OCI-LY7 (cell line): ENCODE data around the gene EPHA3. TPM values are rescaled to one million over a fixed set of nuclear protein-coding genes. Genes with fewer than 3 reads are reported as not detected.

Experiments used
- BruUV-seq: library from RNA; stranded (reverse); fragments of 400-500 nt; replicated peaks from 2 replicates; lab custom pipeline; 2021; lab: Mats Ljungman, UMichigan
- CTCF ChIA-PET: fragments of 300-600 bp; sonication (Branson Sonifier 250); formaldehyde crosslinking; loops from one replicate; lab custom pipeline; 2022; ENCODE audit warnings: antibody characterized with exemption; ENCODE audit not compliant: unreplicated experiment; lab: Charles Lee
- POLR2A ChIA-PET: fragments of 300-600 bp; sonication (Branson Sonifier 250); formaldehyde crosslinking; loops from one replicate; lab custom pipeline; 2022; ENCODE audit warnings: antibody characterized with exemption; lab: Charles Lee
- DNase-seq: peaks from one replicate; pipeline ENCODE4 v3.0.0-alpha.2; 2015; ENCODE audit warnings: low spot score
- H2AFZ ChIP-seq: fragments of 200-600 bp; sonication (generic), shearing (Covaris generic); 2 replicates; pipeline ENCODE4 v1.6.1; 2014; ENCODE audit warnings: mild to moderate bottlenecking, antibody characterized with exemption, low read length, moderate library complexity
- H3K27ac ChIP-seq: fragments of 200-600 bp; sonication (generic); 2 replicates; pipeline ENCODE4 v1.5.1; 2014; ENCODE audit warnings: mixed run types, low read depth, mild to moderate bottlenecking, moderate library complexity, low read length, inconsistent platforms; ENCODE audit not compliant: poor library complexity, severe bottlenecking
- H3K36me3 ChIP-seq: fragments of 200-600 bp; sonication (generic); 2 replicates; pipeline ENCODE4 v1.6.1; 2014; ENCODE audit warnings: mild to moderate bottlenecking, antibody characterized with exemption, low read length, moderate library complexity, mixed read lengths; ENCODE audit not compliant: insufficient read depth
- H3K4me1 ChIP-seq: fragments of 200-600 bp; sonication (generic); 2 replicates; pipeline ENCODE4 v1.5.1; 2014; ENCODE audit warnings: mild to moderate bottlenecking, low read length; ENCODE audit not compliant: insufficient read depth, poor library complexity, severe bottlenecking
- H3K4me2 ChIP-seq: fragments of 200-600 bp; sonication (generic); 2 replicates; pipeline ENCODE4 v1.6.1; 2014; ENCODE audit warnings: mild to moderate bottlenecking, low read length
- H3K4me3 ChIP-seq: fragments of 200-600 bp; sonication (generic); 2 replicates; pipeline ENCODE4 v1.5.1; 2014; ENCODE audit warnings: mild to moderate bottlenecking, low read depth, low read length; ENCODE audit not compliant: poor library complexity, severe bottlenecking
- H3K79me2 ChIP-seq: fragments of 200-600 bp; sonication (generic); 2 replicates; pipeline ENCODE4 v1.6.1; 2016; ENCODE audit warnings: low read depth, mild to moderate bottlenecking, low read length, moderate library complexity, mixed read lengths; ENCODE audit not compliant: insufficient read depth
- H3K9me2 ChIP-seq: fragments of 200-600 bp; sonication (generic); 2 replicates; pipeline ENCODE4 v1.6.1; 2016; ENCODE audit warnings: mild to moderate bottlenecking, low read length, mixed read lengths; ENCODE audit not compliant: insufficient read depth
- H3K9me3 ChIP-seq: fragments of 200-600 bp; sonication (generic); 2 replicates; pipeline ENCODE4 v1.6.1; 2014; ENCODE audit warnings: mild to moderate bottlenecking, mixed run types, low read length, mixed read lengths
- H4K20me1 ChIP-seq: fragments of 200-600 bp; sonication (generic); 2 replicates; pipeline ENCODE4 v1.6.1; 2014; ENCODE audit warnings: mild to moderate bottlenecking, antibody characterized with exemption, low read length, moderate library complexity, mixed read lengths; ENCODE audit not compliant: insufficient read depth
- CTCF ChIP-seq: fragments of 200-600 bp; sonication (generic); conservative IDR thresholded peaks from 2 replicates; pipeline ENCODE4 v1.5.1; 2014; ENCODE audit warnings: mild to moderate bottlenecking, antibody characterized with exemption, low read length, moderate library complexity, mixed read lengths
- EZH2phosphoT487 ChIP-seq: fragments of 200-600 bp; sonication (generic); IDR thresholded peaks from 2 replicates; pipeline ENCODE4 v1.6.1; 2018; ENCODE audit warnings: low read depth, borderline replicate concordance, mild to moderate bottlenecking, mixed run types, antibody characterized with exemption, low read length, moderate library complexity, mixed read lengths
- intact Hi-C: fragments of 100-400 bp; cut with micrococcal nuclease; formaldehyde crosslinking; loops from one replicate; pipeline ENCODE4 v1.10.0; 2022; ENCODE audit not compliant: unreplicated experiment
- total RNA-seq, 2 experiments: library from RNA; depleted of rRNA in 1 of 2; stranded (reverse); fragments of >200 nt in 1 of 2; shearing (Covaris generic) in 1 of 2; gene quantifications; 2 replicates each; pipeline ENCODE4 v1.2.3, GENCODE V29; 2014 to 2022

Gene EPHA3
- total RNA-seq, 2 experiments from 2014 or later = not detected

GRCh38 chr3:89353465-89353864 is 246.0 kb downstream of the EPHA3 start:
- no peak overlapping the region for H3K4me2 ChIP-seq
- H4K20me1 ChIP-seq = no peaks in the 10 kb centered on the region
- H3K4me3 ChIP-seq = no peak overlapping the region
- intact Hi-C loops = no loop called here
- no peaks in the 10 kb centered on the region for H3K79me2 ChIP-seq
- BruUV-seq = no TSS peak
- no peak overlapping the region for H2AFZ ChIP-seq
- no peak overlapping the region for H3K27ac ChIP-seq
- ChIA-PET CTCF (no interaction called here), POLR2A (no interaction called here)
- TF ChIP-seq EZH2phosphoT487 (no peak), CTCF (no peak)
- no peaks in the 10 kb centered on the region for H3K4me1 ChIP-seq
- no peak for DNase-seq
- H3K9me3 ChIP-seq = no peaks in the 10 kb centered on the region
- no peaks in the 10 kb centered on the region; the same call in 1 of the 2 replicates for H3K9me2 ChIP-seq
- H3K36me3 ChIP-seq = no peaks in the 10 kb centered on the region

DNA sequence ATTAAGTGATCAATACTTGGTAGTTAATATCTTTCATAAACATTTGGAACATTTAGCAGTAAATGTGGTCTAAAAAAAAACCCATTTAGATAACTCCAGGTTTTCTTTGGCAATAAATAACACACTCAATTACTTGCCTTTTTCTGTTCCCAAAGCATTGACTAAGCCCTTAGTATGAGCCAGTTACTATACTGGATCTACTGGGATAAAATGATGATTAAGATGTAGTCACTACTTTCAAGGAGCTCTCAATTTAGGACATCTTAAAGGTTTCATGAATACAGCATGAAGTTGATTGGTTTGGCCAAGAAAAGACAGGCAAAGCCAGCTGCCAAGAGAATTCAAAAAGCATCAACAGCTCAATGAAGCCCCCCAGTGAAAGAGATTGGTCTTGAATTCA is 250.9 kb downstream of the EPHA3 start:
- Histone ChIP-seq H3K27ac (no peak overlapping the region), H4K20me1 (no peaks in the 10 kb centered on the region), H3K36me3 (no peaks in the 10 kb centered on the region), H2AFZ (no peak overlapping the region), H3K9me3 (no peaks in the 10 kb centered on the region), H3K4me2 (no peak overlapping the region), H3K4me1 (no peaks in the 10 kb centered on the region), H3K4me3 (no peak overlapping the region), H3K79me2 (no peaks in the 10 kb centered on the region), H3K9me2 (no peaks in the 10 kb centered on the region; the same call in 1 of the 2 replicates)
- intact Hi-C loops = no loop called here
- no peak for TF ChIP-seq CTCF
- TF ChIP-seq EZH2phosphoT487 = no peak
- BruUV-seq = no TSS peak
- no peak for DNase-seq
- POLR2A ChIA-PET = interaction anchor here (0.9 kb wide), 1 partner anchor 69 kb away, joined by 3 read pairs; no protein-coding TSS in a partner anchor
- CTCF ChIA-PET = no interaction called here

DNA sequence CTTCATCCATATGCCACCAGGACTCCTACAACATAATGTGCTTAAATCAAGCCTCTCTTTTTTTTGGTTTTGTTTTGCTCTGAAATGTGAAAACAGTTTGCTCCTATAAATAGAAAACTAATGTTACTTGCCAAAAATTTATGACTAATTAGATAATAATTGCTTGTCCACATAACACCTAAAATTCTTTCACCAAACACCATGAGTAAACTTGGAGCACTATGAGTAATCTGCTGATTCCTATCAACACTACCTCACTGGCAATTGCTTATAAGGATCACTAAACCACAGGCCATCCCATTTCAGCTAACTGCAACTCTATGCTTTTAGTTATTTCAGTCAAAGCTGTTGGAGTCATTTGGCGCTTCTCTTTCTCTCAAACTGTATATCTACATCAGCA is 252.7 kb downstream of the EPHA3 start:
- DNase-seq = no peak
- TF ChIP-seq EZH2phosphoT487 = no peak
- no peak for TF ChIP-seq CTCF
- no peak overlapping the region for H3K4me2 ChIP-seq

More for the DNA sequence above, 252.7 kb downstream of the EPHA3 start:
- H2AFZ ChIP-seq = no peak overlapping the region
- H3K4me1 ChIP-seq = no peaks in the 10 kb centered on the region
- no peaks in the 10 kb centered on the region for H3K9me2 ChIP-seq
- BruUV-seq = no TSS peak
- H3K79me2 ChIP-seq = no peaks in the 10 kb centered on the region
- ChIA-PET POLR2A (no interaction called here), CTCF (no interaction called here)
- H3K27ac ChIP-seq = no peak overlapping the region
- intact Hi-C loops = no loop called here
- no peaks in the 10 kb centered on the region for H3K9me3 ChIP-seq
- no peaks in the 10 kb centered on the region for H3K36me3 ChIP-seq
- no peaks in the 10 kb centered on the region for H4K20me1 ChIP-seq
- H3K4me3 ChIP-seq = no peak overlapping the region
